ENCODE measurements around the gene ABHD17C. TPM values are rescaled to one million over a fixed set of nuclear protein-coding genes. Genes with fewer than 3 reads are reported as not detected.

ABHD17C gene
- total and polyA plus RNA-seq, 2 of the 8 experiments (the other 6 are each of a cell fraction or from before 2014, with no cell fraction given) = 20.2 to 29.8 TPM

DNA sequence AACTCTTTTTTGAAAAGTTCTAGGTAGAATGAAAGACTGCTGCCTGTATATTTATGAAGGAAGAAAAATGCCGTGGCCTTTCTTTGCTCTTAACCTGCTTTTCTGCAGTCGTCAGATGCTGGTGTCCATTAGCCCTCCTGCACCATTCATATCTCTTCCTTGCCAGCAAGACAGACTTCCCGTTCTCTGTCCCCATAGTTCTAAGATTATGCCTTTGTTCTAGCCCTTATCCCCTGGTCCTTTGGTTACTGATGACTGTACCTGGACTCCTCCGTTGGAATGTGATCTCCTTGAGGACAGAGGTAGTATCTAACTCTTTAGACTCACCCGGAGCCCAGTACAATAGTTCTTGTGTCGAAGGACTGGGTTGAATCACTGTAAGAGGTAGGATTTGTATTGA lies 16.8 kb downstream of the ABHD17C start (continued):
- TF ChIP-seq, protein P1, sequence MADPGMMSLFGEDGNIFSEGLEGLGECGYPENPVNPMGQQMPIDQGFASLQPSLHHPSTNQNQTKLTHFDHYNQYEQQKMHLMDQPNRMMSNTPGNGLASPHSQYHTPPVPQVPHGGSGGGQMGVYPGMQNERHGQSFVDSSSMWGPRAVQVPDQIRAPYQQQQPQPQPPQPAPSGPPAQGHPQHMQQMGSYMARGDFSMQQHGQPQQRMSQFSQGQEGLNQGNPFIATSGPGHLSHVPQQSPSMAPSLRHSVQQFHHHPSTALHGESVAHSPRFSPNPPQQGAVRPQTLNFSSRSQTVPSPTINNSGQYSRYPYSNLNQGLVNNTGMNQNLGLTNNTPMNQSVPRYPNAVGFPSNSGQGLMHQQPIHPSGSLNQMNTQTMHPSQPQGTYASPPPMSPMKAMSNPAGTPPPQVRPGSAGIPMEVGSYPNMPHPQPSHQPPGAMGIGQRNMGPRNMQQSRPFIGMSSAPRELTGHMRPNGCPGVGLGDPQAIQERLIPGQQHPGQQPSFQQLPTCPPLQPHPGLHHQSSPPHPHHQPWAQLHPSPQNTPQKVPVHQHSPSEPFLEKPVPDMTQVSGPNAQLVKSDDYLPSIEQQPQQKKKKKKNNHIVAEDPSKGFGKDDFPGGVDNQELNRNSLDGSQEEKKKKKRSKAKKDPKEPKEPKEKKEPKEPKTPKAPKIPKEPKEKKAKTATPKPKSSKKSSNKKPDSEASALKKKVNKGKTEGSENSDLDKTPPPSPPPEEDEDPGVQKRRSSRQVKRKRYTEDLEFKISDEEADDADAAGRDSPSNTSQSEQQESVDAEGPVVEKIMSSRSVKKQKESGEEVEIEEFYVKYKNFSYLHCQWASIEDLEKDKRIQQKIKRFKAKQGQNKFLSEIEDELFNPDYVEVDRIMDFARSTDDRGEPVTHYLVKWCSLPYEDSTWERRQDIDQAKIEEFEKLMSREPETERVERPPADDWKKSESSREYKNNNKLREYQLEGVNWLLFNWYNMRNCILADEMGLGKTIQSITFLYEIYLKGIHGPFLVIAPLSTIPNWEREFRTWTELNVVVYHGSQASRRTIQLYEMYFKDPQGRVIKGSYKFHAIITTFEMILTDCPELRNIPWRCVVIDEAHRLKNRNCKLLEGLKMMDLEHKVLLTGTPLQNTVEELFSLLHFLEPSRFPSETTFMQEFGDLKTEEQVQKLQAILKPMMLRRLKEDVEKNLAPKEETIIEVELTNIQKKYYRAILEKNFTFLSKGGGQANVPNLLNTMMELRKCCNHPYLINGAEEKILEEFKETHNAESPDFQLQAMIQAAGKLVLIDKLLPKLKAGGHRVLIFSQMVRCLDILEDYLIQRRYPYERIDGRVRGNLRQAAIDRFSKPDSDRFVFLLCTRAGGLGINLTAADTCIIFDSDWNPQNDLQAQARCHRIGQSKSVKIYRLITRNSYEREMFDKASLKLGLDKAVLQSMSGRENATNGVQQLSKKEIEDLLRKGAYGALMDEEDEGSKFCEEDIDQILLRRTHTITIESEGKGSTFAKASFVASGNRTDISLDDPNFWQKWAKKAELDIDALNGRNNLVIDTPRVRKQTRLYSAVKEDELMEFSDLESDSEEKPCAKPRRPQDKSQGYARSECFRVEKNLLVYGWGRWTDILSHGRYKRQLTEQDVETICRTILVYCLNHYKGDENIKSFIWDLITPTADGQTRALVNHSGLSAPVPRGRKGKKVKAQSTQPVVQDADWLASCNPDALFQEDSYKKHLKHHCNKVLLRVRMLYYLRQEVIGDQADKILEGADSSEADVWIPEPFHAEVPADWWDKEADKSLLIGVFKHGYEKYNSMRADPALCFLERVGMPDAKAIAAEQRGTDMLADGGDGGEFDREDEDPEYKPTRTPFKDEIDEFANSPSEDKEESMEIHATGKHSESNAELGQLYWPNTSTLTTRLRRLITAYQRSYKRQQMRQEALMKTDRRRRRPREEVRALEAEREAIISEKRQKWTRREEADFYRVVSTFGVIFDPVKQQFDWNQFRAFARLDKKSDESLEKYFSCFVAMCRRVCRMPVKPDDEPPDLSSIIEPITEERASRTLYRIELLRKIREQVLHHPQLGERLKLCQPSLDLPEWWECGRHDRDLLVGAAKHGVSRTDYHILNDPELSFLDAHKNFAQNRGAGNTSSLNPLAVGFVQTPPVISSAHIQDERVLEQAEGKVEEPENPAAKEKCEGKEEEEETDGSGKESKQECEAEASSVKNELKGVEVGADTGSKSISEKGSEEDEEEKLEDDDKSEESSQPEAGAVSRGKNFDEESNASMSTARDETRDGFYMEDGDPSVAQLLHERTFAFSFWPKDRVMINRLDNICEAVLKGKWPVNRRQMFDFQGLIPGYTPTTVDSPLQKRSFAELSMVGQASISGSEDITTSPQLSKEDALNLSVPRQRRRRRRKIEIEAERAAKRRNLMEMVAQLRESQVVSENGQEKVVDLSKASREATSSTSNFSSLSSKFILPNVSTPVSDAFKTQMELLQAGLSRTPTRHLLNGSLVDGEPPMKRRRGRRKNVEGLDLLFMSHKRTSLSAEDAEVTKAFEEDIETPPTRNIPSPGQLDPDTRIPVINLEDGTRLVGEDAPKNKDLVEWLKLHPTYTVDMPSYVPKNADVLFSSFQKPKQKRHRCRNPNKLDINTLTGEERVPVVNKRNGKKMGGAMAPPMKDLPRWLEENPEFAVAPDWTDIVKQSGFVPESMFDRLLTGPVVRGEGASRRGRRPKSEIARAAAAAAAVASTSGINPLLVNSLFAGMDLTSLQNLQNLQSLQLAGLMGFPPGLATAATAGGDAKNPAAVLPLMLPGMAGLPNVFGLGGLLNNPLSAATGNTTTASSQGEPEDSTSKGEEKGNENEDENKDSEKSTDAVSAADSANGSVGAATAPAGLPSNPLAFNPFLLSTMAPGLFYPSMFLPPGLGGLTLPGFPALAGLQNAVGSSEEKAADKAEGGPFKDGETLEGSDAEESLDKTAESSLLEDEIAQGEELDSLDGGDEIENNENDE (IDR thresholded peaks at IDR 0.05; ENCODE audit: insufficient replicate concordance, low read length) = no peak
- TF ChIP-seq RNF2 (IDR thresholded peaks at IDR 0.05; ENCODE audit: borderline replicate concordance, low read depth, low read length, missing control alignments, poor library complexity, severe bottlenecking) = no peak

Measured in H1 (cell line).